GM19397 (cell line): ENCODE data around the gene TOLLIP.
"Not testable (repeated sequence)": the region's sequence is repeated elsewhere in the genome, so short reads cannot be mapped to it uniquely, and the experiment has no call there.

Experiments
- ATAC-seq: cut with Tn5 transposase; IDR thresholded peaks from one replicate; pipeline ENCODE4 v1.9.1; 2021; ENCODE audit warnings: mild to moderate bottlenecking, moderate library complexity; ENCODE audit not compliant: unreplicated experiment

The TOLLIP gene

GRCh38 chr11:1252371-1253102, 56.9 kb downstream of the TOLLIP start:
- ATAC-seq = no peak

GRCh38 chr11:1251236-1251770, 58.1 kb downstream of the TOLLIP start:
- ATAC-seq = no peak

GRCh38 chr11:1250411-1250810, 59.0 kb downstream of the TOLLIP start:
- not testable (repeated sequence) for ATAC-seq

- not testable (repeated sequence) for ATAC-seq
Measured at GRCh38 chr11:1248951-1249350, 60.5 kb downstream of the TOLLIP start.

- ATAC-seq = not testable (repeated sequence)
Measured at GRCh38 chr11:1247026-1247425, 62.4 kb downstream of the TOLLIP start.

GRCh38 chr11:1246301-1246700, 63.1 kb downstream of the TOLLIP start:
- ATAC-seq = not testable (repeated sequence)

GRCh38 chr11:1245717-1246116, 63.7 kb downstream of the TOLLIP start:
- not testable (repeated sequence) for ATAC-seq

GRCh38 chr11:1244557-1244956, 64.9 kb downstream of the TOLLIP start:
- not testable (repeated sequence) for ATAC-seq

GRCh38 chr11:1243521-1243920, 65.9 kb downstream of the TOLLIP start:
- ATAC-seq = not testable (repeated sequence)

- not testable (repeated sequence) for ATAC-seq
Measured at GRCh38 chr11:1242751-1243150, 66.7 kb downstream of the TOLLIP start.

GRCh38 chr11:1242289-1242688, 67.1 kb downstream of the TOLLIP start:
- ATAC-seq = no peak

- ATAC-seq = no peak
Measured at GRCh38 chr11:1241706-1242105, 67.7 kb downstream of the TOLLIP start.

- ATAC-seq = no peak
Measured at GRCh38 chr11:1240771-1241170, 68.7 kb downstream of the TOLLIP start.

GRCh38 chr11:1239596-1240205, 69.7 kb downstream of the TOLLIP start:
- no peak for ATAC-seq

- ATAC-seq = no peak
Measured at GRCh38 chr11:1238767-1239595, 70.5 kb downstream of the TOLLIP start.

- no peak for ATAC-seq
Measured at GRCh38 chr11:1237851-1238250, 71.6 kb downstream of the TOLLIP start.

- ATAC-seq = no peak
Measured at GRCh38 chr11:1237128-1237580, 72.3 kb downstream of the TOLLIP start.

- no peak for ATAC-seq
Measured at GRCh38 chr11:1236316-1237127, 72.9 kb downstream of the TOLLIP start.

GRCh38 chr11:1235901-1236315, 73.5 kb downstream of the TOLLIP start:
- ATAC-seq = no peak

- ATAC-seq = no peak
Measured at GRCh38 chr11:1235306-1235900, 74.0 kb downstream of the TOLLIP start.
